Fibroblast of upper back skin (primary cell): ENCODE results near the gene ANKRD11.
"Not testable (repeated sequence)": the region's sequence is repeated elsewhere in the genome, so short reads cannot be mapped to it uniquely, and the experiment has no call there.

Source experiments
- DNase-seq: peaks from one replicate; pipeline ENCODE4 v3.0.0-alpha.2; 2013

Gene ANKRD11

DNA sequence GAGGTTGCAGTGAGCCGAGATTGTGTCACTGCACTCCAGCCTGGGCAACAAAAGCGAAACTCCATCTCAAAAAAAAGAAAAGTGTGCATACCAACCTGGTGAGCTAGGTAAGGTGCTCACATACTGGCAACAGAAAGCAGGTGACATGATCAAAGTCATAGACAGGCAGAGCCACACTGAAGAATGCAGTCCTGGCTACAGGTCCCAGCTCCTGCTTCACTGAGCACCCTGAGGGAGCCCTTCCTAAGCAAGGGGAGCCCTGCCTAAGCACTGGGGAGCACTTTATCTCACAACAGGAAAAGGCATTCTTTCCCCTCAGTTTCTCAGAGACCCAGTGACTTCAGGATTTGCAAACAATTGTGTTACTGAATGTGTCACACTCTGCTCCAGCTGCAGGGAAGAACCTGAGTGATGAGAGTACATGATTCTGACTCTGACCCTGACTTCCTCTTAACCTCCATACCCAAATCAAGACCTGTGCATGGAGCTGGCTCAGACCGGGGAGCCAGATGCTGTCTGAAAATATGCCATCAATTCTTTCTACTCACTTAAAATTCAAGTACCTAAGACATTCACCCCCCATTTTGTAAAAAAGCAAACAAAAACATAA is 40.5 kb downstream of the ANKRD11 start:
- DNase-seq, result no peak

DNA sequence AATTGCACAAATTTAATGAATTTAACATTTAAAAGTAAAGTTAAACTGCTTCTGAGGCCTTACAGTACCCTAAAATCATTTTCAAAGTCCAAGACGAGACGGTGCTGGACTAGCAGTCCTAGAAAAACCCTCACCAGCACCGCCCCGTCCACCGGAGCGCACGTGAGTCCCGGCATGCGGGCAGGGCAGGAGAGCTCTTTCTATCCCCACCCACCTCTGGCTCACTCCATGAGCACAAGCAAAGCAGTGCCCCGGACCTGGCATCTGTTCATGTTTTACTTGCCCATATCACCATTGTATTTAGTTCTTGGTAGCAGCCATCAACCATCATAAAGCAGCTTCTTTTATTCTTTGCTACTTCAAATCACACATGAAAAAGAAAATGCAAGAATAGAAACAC is 41.7 kb downstream of the ANKRD11 start:
- DNase-seq, result no peak

DNA sequence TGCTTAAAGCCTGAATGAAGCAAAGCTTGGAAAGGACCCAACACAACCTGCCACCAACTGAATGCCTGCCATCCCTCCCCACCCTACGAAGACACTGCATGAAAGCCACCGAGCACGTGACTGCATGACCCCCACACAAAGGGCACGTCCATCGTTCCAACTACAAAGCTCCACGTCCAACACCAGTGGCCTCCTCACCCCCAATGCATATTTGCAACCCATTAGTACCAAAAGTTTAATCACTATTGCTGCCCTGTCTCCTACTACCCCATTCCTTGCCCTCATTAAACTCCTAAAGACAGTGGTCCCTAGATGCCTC is 43.4 kb downstream of the ANKRD11 start:
- no peak for DNase-seq

DNA sequence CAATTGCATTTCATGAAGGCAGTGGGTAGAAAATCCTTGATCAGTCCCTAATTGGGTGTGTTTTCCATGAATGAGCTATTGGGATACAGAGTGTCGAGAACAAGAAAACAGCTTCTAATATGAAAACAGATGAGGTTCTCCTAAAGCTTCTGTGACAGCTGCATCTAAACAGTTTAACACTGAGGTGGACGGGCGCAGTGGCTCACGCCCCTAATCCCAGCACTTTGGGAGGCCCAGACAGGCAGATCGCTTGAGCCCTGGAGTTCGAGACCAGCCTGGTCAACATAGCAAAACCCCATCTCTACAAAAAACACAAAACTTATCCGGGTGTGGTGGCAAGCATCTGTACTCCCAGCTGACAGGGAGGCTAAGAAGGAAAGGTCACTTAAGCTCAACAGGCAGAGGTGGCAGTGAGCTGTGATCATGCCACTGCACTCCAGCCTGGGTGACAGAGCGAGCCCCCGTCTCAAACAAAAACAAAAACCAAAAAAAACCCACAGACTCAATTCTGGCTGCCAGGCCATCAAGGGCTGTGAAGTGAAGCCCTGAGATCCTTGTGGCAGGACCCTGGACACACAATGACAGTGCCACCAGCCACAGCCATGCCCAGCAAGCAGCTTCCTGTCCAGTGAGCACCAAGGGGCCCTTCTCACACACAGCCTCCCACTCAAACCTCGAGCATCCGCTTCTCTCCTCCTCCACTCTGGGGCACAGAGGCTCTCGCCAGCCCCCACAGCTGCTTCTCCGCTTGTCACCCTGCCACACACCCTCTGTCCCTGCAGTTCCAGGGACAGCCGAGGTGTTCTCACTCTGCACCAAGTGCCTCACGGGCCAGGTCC is 44.0 kb downstream of the ANKRD11 start:
- no peak for DNase-seq

DNA sequence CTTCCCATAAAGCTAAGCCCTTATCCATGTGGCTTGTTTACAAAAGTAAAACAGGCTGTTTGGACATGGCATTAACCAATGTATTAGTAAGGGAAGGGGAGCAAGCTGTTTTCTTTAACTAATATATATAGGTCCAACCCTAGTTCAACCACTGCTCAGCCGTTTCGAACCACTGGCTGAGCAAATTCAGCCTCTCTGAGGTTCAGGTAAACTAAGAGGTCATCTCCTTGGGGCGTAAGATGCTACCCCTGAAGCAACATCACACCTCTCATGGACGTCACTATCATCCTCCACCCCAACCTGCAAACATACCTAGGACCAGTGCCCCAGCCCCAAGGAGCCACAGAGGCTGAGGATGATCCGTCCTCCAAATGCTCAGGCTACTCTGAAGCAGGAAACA is 45.2 kb downstream of the ANKRD11 start:
- no peak for DNase-seq

DNA sequence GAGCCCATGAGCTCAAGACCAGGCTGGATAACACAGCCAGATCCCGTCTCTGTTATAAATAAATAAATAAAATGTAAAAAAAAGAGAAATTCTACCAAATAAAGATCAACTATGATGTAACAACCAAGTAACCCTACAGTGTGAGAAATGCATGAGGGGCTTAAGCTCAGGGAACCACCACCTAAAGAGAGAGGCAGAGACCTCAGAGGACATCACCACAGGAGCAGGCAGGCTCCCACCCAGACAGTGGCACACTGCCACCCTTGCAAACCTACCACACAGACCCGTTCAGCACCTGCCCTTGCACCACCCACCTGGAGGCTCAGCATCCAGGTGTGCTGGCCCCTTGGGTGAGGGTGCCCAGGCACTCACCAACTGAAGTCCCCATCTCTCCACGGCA is 45.6 kb downstream of the ANKRD11 start:
- DNase-seq, result no peak

DNA sequence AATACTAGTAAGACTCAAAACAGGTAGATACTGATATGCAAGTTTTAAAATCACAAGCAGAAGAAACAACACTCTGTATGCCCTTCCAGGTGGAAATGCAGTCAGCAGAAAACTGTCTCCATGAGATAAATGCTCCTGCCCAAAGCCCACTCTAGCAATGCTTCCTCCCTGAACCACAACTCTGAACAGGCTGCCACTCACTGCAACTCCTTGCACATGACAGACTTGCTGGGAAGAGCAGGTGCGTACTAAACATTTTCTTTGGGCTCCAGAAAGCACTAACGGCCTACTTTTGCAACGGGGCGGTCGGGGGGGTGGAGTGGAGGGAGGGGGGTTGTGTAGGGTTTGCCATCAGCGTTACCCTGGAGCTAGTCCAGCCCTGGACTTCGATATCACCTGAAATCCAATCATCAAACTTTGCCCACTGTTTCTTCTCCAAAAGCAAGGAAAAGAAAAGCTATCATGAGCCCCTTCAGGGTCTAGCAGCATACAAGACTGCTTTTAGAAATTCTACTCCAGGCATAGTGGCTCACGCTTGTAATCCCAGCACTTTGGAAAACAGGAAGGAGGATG is 46.1 kb downstream of the ANKRD11 start:
- no peak for DNase-seq

DNA sequence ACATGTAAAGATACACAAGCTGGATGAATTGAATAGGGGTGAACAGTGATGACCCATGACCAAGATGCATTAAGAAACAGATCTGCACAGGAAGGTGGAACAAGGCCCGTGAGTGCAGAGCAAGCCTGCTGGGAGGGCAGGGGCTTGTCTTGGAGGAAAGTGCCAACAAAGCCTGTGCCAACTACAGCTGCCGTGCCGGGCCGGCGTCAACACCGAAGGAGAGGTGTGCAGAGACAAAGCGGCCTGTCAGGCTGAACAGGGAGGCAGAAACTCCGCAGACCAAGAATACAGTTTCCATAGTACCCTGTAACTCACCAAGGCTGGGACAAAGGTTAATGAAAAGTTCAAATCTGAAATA is 46.7 kb downstream of the ANKRD11 start:
- no peak for DNase-seq

DNA sequence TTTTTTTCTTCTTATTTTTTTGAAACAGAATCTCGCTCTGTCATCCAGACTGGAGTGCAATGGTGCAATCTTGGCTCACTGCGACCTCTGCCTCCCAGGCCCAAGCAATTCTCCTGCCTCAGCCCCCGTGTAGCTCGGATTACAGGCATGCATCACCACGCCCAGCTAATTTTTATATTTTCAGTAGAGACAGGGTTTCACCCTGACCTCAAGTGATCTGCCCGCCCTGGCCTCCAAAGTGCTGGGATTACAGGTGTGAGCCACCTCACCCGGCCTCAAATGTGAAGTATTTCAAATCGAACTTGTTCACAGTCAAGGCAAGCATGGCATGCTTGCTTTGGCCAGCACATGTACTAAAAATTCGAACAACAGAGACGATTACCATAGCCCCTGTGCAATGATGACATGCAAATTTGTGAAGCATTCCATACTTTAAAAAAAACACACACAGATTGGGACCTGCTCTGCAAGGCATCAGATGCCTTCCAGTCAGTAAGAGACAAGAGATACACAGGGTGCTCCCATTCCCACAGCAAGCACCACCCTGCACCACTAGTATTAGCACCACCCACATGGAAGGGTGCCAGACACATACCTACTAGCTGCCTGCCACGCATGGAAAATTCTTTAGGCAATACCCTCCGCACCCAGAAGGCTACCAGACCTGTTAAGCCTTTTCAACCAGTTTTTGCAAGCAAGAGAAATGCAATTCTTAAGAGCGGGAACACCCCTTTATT is 47.2 kb downstream of the ANKRD11 start:
- DNase-seq, result peak; percentile 53

DNA sequence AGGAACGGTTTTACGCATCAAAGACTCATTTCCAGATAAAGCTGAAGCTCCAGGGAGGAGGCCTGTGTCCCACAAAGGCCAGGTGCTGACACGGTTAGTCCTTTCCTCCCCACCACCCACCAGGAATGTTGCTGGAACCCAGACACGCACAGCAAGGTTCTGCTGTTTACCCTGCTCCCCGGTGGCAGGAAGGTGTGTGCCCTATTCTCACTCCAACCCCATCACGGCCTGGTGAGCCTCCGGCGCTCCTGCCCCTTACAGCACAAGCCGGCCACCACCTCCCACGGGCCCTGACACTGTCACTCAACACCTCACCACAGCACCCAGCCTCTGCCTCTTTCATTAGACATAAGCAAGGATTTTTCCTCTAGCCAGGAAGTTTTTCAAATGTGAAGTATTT is 47.8 kb downstream of the ANKRD11 start:
- DNase-seq, result no peak

DNA sequence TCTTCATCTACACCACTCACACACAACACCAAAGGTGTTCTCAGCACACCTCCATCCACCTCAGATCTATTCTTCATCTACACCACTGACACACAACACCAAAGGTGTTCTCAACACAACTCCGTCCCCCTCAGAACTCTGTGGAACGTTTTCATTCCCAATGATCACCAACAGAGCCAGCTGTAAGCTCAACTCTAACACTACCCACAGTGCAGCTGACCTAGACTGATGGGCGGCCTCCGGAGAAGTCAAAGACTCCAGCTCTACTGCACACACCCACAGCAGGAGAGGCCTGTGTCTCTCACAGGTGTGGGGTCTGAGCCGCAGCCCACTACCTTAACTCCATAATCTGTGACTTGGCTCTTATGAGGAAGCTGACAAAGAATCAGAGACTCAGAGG is 50.7 kb downstream of the ANKRD11 start:
- no peak for DNase-seq

DNA sequence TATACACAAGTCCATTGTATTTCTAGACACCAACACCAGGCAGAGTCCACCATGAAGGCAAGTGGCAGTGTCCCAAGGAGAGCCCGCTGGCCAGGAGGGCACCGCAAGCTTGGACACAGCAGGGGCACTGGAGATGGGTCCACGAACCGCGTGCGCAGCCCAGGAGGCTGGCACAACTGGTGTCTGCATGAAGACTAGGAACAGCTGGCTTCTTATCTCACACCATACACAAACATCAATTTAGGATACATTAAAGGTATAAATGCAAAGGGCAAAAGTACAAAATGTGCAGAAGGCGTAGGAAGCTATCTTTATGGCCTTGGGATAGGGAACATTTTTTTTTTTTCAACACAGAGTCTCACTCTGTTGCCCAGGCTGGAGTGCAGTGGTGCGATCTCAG is 52.4 kb downstream of the ANKRD11 start:
- no peak for DNase-seq

DNA sequence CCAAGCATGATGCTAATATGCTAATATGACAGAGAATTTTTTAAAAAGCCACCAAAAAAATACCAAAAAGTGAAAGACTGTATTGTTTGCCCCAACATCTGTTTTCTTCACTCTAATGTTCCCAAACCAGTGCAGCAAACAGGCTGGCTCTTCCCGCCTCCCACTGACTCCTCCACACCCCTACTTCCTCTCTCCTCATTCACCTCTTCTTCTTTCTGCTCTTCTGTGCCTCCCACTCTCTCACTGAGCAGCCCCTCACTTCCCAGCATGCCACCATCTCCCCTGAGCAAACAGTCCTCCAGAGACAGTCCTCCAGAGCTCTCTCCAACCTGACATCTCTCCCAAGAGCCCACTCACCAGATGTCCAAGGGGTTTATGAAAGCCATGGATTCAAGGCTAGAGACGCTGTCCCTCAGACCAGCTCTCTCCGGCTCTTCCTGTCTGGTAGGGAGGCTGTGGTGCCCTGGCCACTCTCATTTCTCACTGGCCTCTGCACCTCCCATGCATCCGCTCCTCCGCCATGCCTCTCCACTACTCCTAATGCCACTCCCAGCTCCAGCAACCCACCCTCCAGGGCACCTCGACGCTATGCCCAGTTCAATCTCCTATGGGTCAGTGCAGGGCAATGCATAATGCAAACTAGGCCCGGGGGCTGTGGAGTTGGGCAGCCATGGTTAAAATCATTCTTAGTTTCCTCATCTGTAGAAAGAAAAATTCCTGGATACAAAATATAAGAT is 52.9 kb downstream of the ANKRD11 start:
- no peak for DNase-seq

DNA sequence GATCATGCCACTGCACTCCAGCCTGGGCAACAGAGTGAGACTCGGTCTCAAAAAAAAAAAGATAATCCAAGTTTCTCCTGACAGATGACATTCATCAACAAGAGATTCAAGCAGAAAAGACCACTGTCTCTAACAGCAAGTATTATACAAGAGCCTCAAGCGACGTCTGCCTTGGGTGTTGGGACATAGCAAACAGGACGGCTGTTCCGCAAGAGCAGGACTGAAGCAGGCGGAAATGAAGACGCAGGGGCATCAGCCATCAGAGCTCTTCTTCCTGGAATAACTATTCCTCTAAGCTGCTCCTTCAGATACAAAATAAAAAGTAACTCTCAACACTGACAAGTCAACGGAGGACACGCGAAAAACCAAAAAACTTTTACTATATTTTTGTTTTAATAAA is 54.0 kb downstream of the ANKRD11 start:
- DNase-seq, result no peak

DNA sequence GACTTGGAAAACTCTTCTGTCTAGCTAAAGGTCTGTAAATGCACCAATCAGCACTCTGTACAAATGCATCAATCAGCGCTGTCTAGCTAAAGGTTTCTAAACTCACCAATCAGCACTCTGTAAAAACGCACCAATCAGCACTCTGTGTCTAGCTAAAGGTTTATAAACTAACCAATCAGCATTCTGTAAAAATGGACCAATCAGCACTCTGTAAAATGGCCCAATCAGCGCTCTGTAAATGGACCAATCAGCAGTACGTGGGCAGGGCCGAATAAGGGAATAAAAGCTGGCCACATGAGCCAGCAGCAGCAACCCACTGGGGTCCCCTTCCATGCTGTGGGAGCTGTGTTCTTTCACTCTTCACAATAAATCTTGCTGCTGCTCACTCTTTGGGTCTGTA is 55.3 kb downstream of the ANKRD11 start:
- not testable (repeated sequence) for DNase-seq

DNA sequence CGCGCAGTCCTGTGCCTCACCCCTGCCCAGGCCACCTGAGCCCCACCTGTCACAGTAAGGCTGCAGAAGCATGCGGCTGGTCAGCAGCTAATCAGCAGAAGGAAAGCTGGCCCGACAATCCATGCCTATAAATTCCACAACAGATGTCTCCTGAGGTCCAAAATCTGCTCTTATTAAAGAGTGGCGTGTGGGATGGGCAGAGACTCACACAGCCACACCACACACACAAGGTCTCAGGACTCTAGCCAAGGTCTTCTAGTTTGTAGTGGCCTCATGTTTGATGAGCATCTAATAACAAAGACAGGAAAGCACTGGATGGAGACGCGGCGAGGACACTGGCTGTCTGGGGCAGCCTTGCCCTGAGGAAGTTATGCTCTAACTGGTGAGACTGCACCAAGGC is 55.9 kb downstream of the ANKRD11 start:
- DNase-seq, result no peak

DNA sequence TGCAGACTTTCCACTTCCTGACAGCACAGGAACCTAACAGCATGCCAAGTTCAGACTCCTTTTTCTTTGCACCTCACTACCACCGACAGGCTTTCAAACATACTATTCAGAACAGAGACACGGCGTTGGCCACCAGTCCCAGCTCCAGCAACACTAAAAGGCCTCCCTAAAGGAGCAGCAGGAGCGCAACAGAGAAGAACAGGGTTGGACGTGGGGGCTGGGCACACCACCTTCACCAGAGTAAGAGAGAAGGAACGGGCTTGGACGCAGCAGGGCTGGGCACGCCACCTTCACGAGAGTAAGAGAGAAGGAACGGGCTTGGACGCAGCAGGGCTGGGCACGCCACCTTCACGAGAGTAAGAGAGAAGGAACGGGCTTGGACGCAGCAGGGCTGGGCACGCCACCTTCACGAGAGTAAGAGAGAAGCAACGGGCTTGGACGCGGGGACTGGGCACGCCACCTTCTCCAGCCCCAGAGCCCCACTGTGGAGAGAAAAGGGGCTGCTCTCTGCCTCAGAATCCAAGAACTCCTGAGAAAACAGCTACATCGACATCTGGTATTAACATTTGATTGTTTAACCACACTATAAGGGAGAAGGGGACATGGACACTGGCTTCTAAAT is 56.9 kb downstream of the ANKRD11 start:
- not testable (repeated sequence) for DNase-seq

DNA sequence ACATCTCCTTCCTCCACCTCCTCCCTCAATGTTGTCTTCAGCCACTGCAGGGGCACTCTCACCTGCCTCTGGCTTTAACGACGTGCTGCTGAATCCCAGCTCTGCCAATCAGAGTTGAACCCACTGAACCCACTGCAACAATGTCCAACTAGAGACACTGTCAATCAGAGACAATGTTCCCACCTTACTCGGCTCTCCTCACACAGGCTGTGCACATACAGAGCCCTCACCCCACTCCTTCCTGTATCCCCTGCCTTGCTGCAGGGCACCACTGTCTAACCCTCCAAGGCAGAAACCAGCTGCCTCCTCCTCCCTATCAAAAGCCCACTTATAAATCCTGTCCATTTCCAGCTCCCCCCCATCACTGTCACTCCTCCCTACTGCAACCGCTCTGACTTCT is 58.7 kb downstream of the ANKRD11 start:
- DNase-seq, result no peak

DNA sequence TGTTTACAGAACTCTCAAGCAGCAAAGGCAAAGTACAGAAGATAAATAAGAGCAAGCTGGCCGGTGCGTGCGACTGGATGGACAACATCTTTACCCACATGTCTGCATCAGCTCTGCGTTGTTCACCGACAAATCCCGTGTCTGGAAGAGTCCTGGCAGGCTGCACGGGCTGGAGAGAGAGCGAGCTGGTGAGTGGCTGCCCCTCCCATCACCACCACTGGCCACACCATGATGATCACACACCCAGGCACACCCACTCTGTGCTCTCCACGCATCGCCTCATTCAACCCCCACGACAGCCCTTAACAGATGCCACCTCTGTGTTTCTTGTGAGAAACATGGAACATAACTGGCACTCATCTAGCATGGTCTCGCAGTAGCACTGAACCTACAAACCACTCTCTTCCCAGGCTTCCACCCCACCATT is 59.2 kb downstream of the ANKRD11 start:
- DNase-seq, result no peak

DNA sequence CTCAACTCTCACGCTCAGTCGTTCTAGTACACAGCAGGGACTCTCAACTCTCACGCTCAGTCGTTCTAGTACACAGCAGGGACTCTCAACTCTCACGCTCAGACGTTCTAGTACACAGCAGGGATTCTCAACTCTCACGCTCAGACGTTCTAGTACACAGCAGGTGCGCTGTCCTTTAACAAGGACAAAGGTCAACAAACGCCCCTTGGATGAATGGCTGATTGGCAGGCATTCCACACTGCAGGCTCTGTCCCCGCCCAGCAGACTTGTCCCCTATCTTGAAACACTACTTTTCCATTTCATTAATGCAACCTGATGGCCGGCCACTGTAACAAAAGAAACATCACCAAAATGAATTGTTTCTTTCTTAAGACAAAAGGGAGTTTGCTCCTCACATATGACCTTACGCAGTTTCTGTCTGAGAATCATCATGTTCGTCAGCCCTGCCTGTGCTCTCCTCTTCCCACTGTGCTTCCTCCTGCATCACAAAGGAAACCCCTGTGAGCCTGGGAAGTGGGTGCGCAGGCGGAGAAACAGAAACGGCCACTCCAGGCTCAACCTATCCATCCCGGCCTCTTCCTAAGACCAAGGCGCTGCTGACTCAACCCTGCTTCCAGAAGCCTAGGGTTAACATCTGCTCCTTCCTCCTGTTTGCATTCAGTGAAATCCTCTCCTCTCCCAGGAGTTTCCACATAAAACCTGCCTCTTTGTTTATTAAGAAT is 59.8 kb downstream of the ANKRD11 start:
- DNase-seq, result no peak

DNA sequence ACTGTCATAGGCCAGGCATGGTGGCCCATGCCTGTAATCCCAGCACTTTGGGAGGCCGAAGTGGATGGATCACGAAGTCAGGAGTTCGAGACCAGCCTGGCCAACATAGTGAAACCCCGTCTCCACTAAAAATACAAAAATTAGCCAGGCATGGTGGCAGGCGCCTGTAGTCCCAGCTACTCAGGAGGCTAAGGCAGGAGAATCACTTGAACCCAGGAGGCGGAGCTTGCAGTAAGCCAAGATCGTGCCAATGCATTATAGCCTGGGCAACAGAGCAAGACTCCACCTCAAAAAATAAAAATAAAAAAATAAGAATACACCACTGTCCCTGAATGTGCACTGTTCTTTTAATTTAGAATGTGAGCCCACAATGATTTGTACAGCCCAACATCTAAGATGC is 61.8 kb downstream of the ANKRD11 start:
- DNase-seq, result not testable (repeated sequence)
